GM12878 (cell line): ENCODE measurements around the gene GRIK1.

Experiments
- EGR1 ChIP-seq, 2 experiments: IDR thresholded peaks; 1 replicate in 1 of 2; 2 replicates in 1 of 2; pipeline ENCODE4 v1.6.1; 2011 to 2012; ENCODE audit warnings: low read depth in 2 of 2, low read length in 2 of 2, borderline replicate concordance in 1 of 2, mild to moderate bottlenecking in 1 of 2, moderate library complexity in 1 of 2
- EP300 ChIP-seq, 2 experiments: fragments of 150-350 bp in 1 of 2; IDR thresholded peaks; 2 replicates each; pipeline ENCODE4 v1.6.1; 2011 to 2012; ENCODE audit warnings: low read depth in 2 of 2, low read length in 2 of 2, borderline replicate concordance in 1 of 2, improper control_type of control experiment in 1 of 2, inconsistent platforms in 1 of 2; ENCODE audit not compliant: control insufficient read depth in 1 of 2
- EZH2 ChIP-seq: IDR thresholded peaks from 2 replicates; pipeline ENCODE4 v1.6.1; 2012; ENCODE audit warnings: low read depth, mild to moderate bottlenecking, control low read depth, inconsistent platforms, low read length, borderline replicate concordance; ENCODE audit not compliant: control insufficient read depth
- HDGF ChIP-seq: fragments of 450-650 bp; IDR thresholded peaks from 2 replicates; pipeline ENCODE4 v1.6.1; 2016; ENCODE audit warnings: antibody characterized with exemption
- NR2C2 ChIP-seq: IDR thresholded peaks from 2 replicates; pipeline ENCODE4 v1.6.1; 2011; ENCODE audit warnings: borderline replicate concordance, low read depth; ENCODE audit not compliant: control insufficient read depth, insufficient read length
- PAX5 ChIP-seq: IDR thresholded peaks from 2 replicates; pipeline ENCODE4 v1.6.1; 2011; ENCODE audit warnings: low read depth, low read length, borderline replicate concordance
- PKNOX1 ChIP-seq: fragments of 450-650 bp; IDR thresholded peaks from 2 replicates; pipeline ENCODE4 v1.6.1; 2016; ENCODE audit warnings: mild to moderate bottlenecking
- POLR2A ChIP-seq: IDR thresholded peaks from 2 replicates; pipeline ENCODE4 v1.6.1; 2011; ENCODE audit warnings: low read depth, mild to moderate bottlenecking, low read length
- SIN3A ChIP-seq: IDR thresholded peaks from 2 replicates; pipeline ENCODE4 v1.6.1; 2012; ENCODE audit warnings: low read depth, low read length, improper control_type of control experiment
- SUPT20H ChIP-seq: IDR thresholded peaks from 2 replicates; pipeline ENCODE4 v1.6.1; 2011; ENCODE audit warnings: low read depth, mild to moderate bottlenecking, low read length, moderate library complexity, borderline replicate concordance; ENCODE audit not compliant: control insufficient read depth
- TAF1 ChIP-seq: IDR thresholded peaks from 2 replicates; pipeline ENCODE4 v1.6.1; 2011; ENCODE audit warnings: mild to moderate bottlenecking, low read depth, low read length, borderline replicate concordance
- ZSCAN29 ChIP-seq: fragments of 450-650 bp; IDR thresholded peaks from 2 replicates; pipeline ENCODE4 v1.6.1; 2017; ENCODE audit warnings: mild to moderate bottlenecking, moderate library complexity
- TF ChIP-seq, protein P1 (sequence below), 3 experiments: IDR thresholded peaks in 2 of 3; conservative IDR thresholded peaks in 1 of 3; 2 replicates each; pipeline ENCODE4 v1.5.1; 2011; ENCODE audit warnings: low read depth in 3 of 3, low read length in 3 of 3, mild to moderate bottlenecking in 3 of 3, control low read depth in 2 of 3, moderate library complexity in 2 of 3, inconsistent platforms in 1 of 3, mixed read lengths in 1 of 3; ENCODE audit not compliant: control insufficient read depth in 2 of 3, insufficient read depth in 1 of 3; ENCODE audit errors: extremely low read depth in 1 of 3

- TF ChIP-seq HDGF (no peak), PKNOX1 (no peak), POLR2A (no peak), NR2C2 (no peak), TAF1 (no peak), EGR1 (IDR thresholded peaks at IDR 0.05; ENCODE audit: borderline replicate concordance in 1 of 2, low read depth in 2 of 2, low read length in 2 of 2) (no peak), EP300 (IDR thresholded peaks at IDR 0.05; ENCODE audit: borderline replicate concordance in 1 of 2, control insufficient read depth in 1 of 2, low read depth in 2 of 2, low read length in 2 of 2) (no peak), SUPT20H (no peak), SIN3A (no peak), EZH2 (no peak), PAX5 (no peak), ZSCAN29 (no peak)
- TF ChIP-seq, protein P1, sequence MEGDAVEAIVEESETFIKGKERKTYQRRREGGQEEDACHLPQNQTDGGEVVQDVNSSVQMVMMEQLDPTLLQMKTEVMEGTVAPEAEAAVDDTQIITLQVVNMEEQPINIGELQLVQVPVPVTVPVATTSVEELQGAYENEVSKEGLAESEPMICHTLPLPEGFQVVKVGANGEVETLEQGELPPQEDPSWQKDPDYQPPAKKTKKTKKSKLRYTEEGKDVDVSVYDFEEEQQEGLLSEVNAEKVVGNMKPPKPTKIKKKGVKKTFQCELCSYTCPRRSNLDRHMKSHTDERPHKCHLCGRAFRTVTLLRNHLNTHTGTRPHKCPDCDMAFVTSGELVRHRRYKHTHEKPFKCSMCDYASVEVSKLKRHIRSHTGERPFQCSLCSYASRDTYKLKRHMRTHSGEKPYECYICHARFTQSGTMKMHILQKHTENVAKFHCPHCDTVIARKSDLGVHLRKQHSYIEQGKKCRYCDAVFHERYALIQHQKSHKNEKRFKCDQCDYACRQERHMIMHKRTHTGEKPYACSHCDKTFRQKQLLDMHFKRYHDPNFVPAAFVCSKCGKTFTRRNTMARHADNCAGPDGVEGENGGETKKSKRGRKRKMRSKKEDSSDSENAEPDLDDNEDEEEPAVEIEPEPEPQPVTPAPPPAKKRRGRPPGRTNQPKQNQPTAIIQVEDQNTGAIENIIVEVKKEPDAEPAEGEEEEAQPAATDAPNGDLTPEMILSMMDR (IDR thresholded peaks at IDR 0.05 in 2 of 3, conservative IDR thresholded peaks at IDR 0.05 in 1 of 3; ENCODE audit: control insufficient read depth in 2 of 3, extremely low read depth in 1 of 3, insufficient read depth in 1 of 3, low read depth in 3 of 3, low read length in 3 of 3): no peak
Measured at GRCh38 chr21:29827647-29828046, 112.1 kb downstream of the GRIK1 start.
